Panc1 (cell line): Measurements from ENCODE around the gene ARHGAP18. TPM values are rescaled to one million over a fixed set of nuclear protein-coding genes. Genes with fewer than 3 reads are reported as not detected.
A peak's percentile ranks its signal among the peaks of the same experiment; 100 is the strongest.

Source experiments
- ATAC-seq: fragments of 200-7000 bp; cut with Tn5 transposase; 2 replicates; pipeline ENCODE4 v1.9.1; 2020; ENCODE audit warnings: mild to moderate bottlenecking, moderate library complexity
- BruUV-seq: library from RNA; stranded (reverse); fragments of 400-500 nt; replicated peaks from 2 replicates; lab custom pipeline; 2021; lab: Mats Ljungman, UMichigan
- CTCF ChIA-PET: fragments of 300-600 bp; sonication (Branson Sonifier 250); formaldehyde crosslinking; loops from one replicate; lab custom pipeline; 2022; ENCODE audit warnings: antibody characterized with exemption; lab: Charles Lee
- POLR2A ChIA-PET: fragments of 300-600 bp; sonication (Branson Sonifier 250); formaldehyde crosslinking; loops from one replicate; lab custom pipeline; 2022; ENCODE audit warnings: antibody characterized with exemption; lab: Charles Lee
- DNase-seq: peaks from one replicate; pipeline ENCODE4 v3.0.0-alpha.2; 2010; ENCODE audit warnings: low read depth, low spot score
- H3K27ac ChIP-seq: 2 replicates; pipeline ENCODE4 v1.5.1; 2011; ENCODE audit warnings: mild to moderate bottlenecking, low read length, inconsistent platforms
- H3K27me3 ChIP-seq: fragments of 200-500 bp; sonication (Bioruptor generic); 2 replicates; pipeline ENCODE4 v1.6.0; 2014; ENCODE audit warnings: low read length, inconsistent platforms; ENCODE audit not compliant: control insufficient read depth, insufficient read depth
- H3K36me3 ChIP-seq: fragments of 200-500 bp; sonication (Bioruptor generic); 2 replicates; pipeline ENCODE4 v1.5.1; 2014; ENCODE audit warnings: inconsistent platforms, mild to moderate bottlenecking, low read length, moderate library complexity; ENCODE audit not compliant: control insufficient read depth, insufficient read depth
- H3K4me1 ChIP-seq: 2 replicates; pipeline ENCODE4 v1.5.1; 2011; ENCODE audit warnings: inconsistent platforms, mild to moderate bottlenecking, low read length, moderate library complexity; ENCODE audit not compliant: control insufficient read depth, insufficient read depth
- H3K4me3 ChIP-seq, 2 experiments: 2 replicates each; pipeline ENCODE4 v1.5.1; 2011 to 2012; ENCODE audit warnings: low read depth in 2 of 2, low read length in 2 of 2, mild to moderate bottlenecking in 2 of 2, inconsistent platforms in 1 of 2, moderate library complexity in 1 of 2
- H3K9me3 ChIP-seq: fragments of 200-500 bp; sonication (Bioruptor generic); 2 replicates; pipeline ENCODE4 v1.5.1; 2014; ENCODE audit warnings: low read depth, mild to moderate bottlenecking, inconsistent platforms, low read length, moderate library complexity; ENCODE audit not compliant: control insufficient read depth, insufficient read depth
- POLR2AphosphoS5 ChIP-seq: IDR thresholded peaks from 2 replicates; pipeline ENCODE4 v1.6.1; 2012; ENCODE audit warnings: mild to moderate bottlenecking, low read depth, low read length, moderate library complexity
- REST ChIP-seq, 2 experiments: IDR thresholded peaks; 2 replicates each; pipeline ENCODE4 v1.6.1; 2011 to 2012; ENCODE audit warnings: low read depth in 2 of 2, control low read depth in 1 of 2, low read length in 1 of 2, mild to moderate bottlenecking in 1 of 2, moderate library complexity in 1 of 2; ENCODE audit not compliant: insufficient read depth in 1 of 2
- SIN3A ChIP-seq: IDR thresholded peaks from 2 replicates; pipeline ENCODE4 v1.6.1; 2012; ENCODE audit warnings: low read depth, mild to moderate bottlenecking, low read length, moderate library complexity, borderline replicate concordance; ENCODE audit not compliant: insufficient read depth
- TCF7L2 ChIP-seq: IDR thresholded peaks from 2 replicates; pipeline ENCODE4 v1.6.1; 2011; ENCODE audit warnings: mild to moderate bottlenecking, low read depth, low read length, inconsistent platforms
- in situ Hi-C: cut with HindIII; loops from 2 replicates; pipeline ENCODE4 v1.10.0; 2016; ENCODE audit warnings: low sequenced_read_pairs, low pct_unique_long_range_greater_than_20kb
- intact Hi-C: fragments of 100-400 bp; cut with micrococcal nuclease; formaldehyde crosslinking; loops from one replicate; pipeline ENCODE4 v1.10.0; 2022; ENCODE audit not compliant: unreplicated experiment
- total RNA-seq: library from RNA; stranded (reverse); gene quantifications from one replicate; pipeline ENCODE4 v1.2.1, GENCODE V29; 2021; ENCODE audit not compliant: unreplicated experiment
- TF ChIP-seq, protein P1 (sequence below): fragments of 450-650 bp; IDR thresholded peaks from 2 replicates; pipeline ENCODE4 v1.5.1; 2017; ENCODE audit warnings: mild to moderate bottlenecking

ARHGAP18 gene
- total RNA-seq, 1 experiment from 2014 or later, result 11.6 TPM

GRCh38 chr6:129748901-129749748 lies 39.1 kb upstream of the ARHGAP18 start:
- DNase-seq (no peak), ATAC-seq (no peak)
- Histone ChIP-seq H3K36me3 (no peaks in the 10 kb centered on the region), H3K27ac (no peak overlapping the region), H3K9me3 (no peaks in the 10 kb centered on the region), H3K27me3 (no peaks in the 10 kb centered on the region), H3K4me1 (peaks cover 13% of the 10 kb centered on the region; the same call in 1 of the 2 replicates), H3K4me3 (no peak overlapping the region)
- in situ Hi-C loops (no loop called here), intact Hi-C loops (no loop called here)
- TF ChIP-seq SIN3A, result no peak
- CTCF ChIA-PET, result no interaction called here
- BruUV-seq, result no TSS peak
- POLR2A ChIA-PET, result no interaction called here

- peaks cover 13% of the 10 kb centered on the region; the same call in 1 of the 2 replicates for H3K4me1 ChIP-seq
- ChIA-PET CTCF (no interaction called here), POLR2A (no interaction called here)
- H3K36me3 ChIP-seq, result no peaks in the 10 kb centered on the region
- H3K27me3 ChIP-seq, result no peaks in the 10 kb centered on the region
- no peak for ATAC-seq
- intact Hi-C loops (no loop called here), in situ Hi-C loops (no loop called here)
- H3K27ac ChIP-seq, result peak overlapping the region; percentile 46; the same call in 1 of the 2 replicates
- no peaks in the 10 kb centered on the region for H3K9me3 ChIP-seq
- no peak overlapping the region for H3K4me3 ChIP-seq
- BruUV-seq, result no TSS peak
- DNase-seq, result no peak
- TF ChIP-seq SIN3A (no peak), POLR2AphosphoS5 (no peak), TCF7L2 (no peak), REST (IDR thresholded peaks at IDR 0.05; ENCODE audit: insufficient read depth in 1 of 2, low read depth in 2 of 2, low read length in 1 of 2) (no peak)
- TF ChIP-seq, protein P1, sequence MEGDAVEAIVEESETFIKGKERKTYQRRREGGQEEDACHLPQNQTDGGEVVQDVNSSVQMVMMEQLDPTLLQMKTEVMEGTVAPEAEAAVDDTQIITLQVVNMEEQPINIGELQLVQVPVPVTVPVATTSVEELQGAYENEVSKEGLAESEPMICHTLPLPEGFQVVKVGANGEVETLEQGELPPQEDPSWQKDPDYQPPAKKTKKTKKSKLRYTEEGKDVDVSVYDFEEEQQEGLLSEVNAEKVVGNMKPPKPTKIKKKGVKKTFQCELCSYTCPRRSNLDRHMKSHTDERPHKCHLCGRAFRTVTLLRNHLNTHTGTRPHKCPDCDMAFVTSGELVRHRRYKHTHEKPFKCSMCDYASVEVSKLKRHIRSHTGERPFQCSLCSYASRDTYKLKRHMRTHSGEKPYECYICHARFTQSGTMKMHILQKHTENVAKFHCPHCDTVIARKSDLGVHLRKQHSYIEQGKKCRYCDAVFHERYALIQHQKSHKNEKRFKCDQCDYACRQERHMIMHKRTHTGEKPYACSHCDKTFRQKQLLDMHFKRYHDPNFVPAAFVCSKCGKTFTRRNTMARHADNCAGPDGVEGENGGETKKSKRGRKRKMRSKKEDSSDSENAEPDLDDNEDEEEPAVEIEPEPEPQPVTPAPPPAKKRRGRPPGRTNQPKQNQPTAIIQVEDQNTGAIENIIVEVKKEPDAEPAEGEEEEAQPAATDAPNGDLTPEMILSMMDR, result no peak
Observed at GRCh38 chr6:129748212-129748900, 38.4 kb upstream of the ARHGAP18 start.
